Fibroblast of upper back skin (primary cell): ENCODE data around the gene SCAF1.
"Not testable (repeated sequence)": the region's sequence is repeated elsewhere in the genome, so short reads cannot be mapped to it uniquely, and the experiment has no call there.

Experiments used
- DNase-seq: peaks from one replicate; pipeline ENCODE4 v3.0.0-alpha.2; 2013

Gene SCAF1

GRCh38 chr19:49616945-49617344 lies 25.1 kb upstream of the SCAF1 start:
- DNase-seq = no peak

- not testable (repeated sequence) for DNase-seq
These were observed 24.1 kb upstream of the SCAF1 start for GRCh38 chr19:49617860-49618259.

- DNase-seq = no peak
These were observed 16.8 kb upstream of the SCAF1 start for GRCh38 chr19:49624967-49625910.

GRCh38 chr19:49626226-49626625 lies 15.8 kb upstream of the SCAF1 start:
- DNase-seq = no peak

GRCh38 chr19:49629659-49630058 lies 12.3 kb upstream of the SCAF1 start:
- DNase-seq = no peak

- DNase-seq = no peak
These were observed 10.9 kb upstream of the SCAF1 start for GRCh38 chr19:49631014-49631588.

- DNase-seq = no peak
These were observed 10.3 kb upstream of the SCAF1 start for GRCh38 chr19:49631610-49632192.

GRCh38 chr19:49632576-49632975 lies 9.4 kb upstream of the SCAF1 start:
- no peak for DNase-seq

- DNase-seq = peak; percentile 24
These were observed 8.7 kb upstream of the SCAF1 start for GRCh38 chr19:49633273-49633672.

GRCh38 chr19:49635530-49636232 lies 6.3 kb upstream of the SCAF1 start:
- peak; percentile 28 for DNase-seq

- DNase-seq = no peak
These were observed 5.6 kb upstream of the SCAF1 start for GRCh38 chr19:49636233-49636932.

GRCh38 chr19:49637821-49638738 lies 3.9 kb upstream of the SCAF1 start:
- DNase-seq = peak; percentile 76

GRCh38 chr19:49639401-49640112 lies 2.5 kb upstream of the SCAF1 start:
- no peak for DNase-seq

GRCh38 chr19:49640113-49640898 lies 1.7 kb upstream of the SCAF1 start, which contains the start of gene RRAS:
Gene RRAS, minus strand, starts transcription at chr19:49640143. Its CDS starts 45 bp downstream, at chr19:49640098.
- DNase-seq = peak; percentile 100

GRCh38 chr19:49642492-49643035 lies 555 bp downstream of the SCAF1 start:
- no peak for DNase-seq

- DNase-seq = no peak
These were observed 1.5 kb downstream of the SCAF1 start for GRCh38 chr19:49643466-49643865.

- no peak for DNase-seq
These were observed 3.6 kb downstream of the SCAF1 start for GRCh38 chr19:49645592-49645991.

GRCh38 chr19:49645995-49646394 lies 4.0 kb downstream of the SCAF1 start:
- no peak for DNase-seq

GRCh38 chr19:49646586-49646985 lies 4.6 kb downstream of the SCAF1 start:
- no peak for DNase-seq
